Stimulated activated CD8-positive, alpha-beta memory T cell treated with anti-CD3 and anti-CD28 coated beads, Interleukin-15, amount 100 ng/mL, for 4 hours (primary cell): ENCODE results near the gene CEP164.
"Not testable (repeated sequence)": the region's sequence is repeated elsewhere in the genome, so short reads cannot be mapped to it uniquely, and the experiment has no call there.

Experiments
- DNase-seq, 2 donors: peaks; one replicate each; pipeline ENCODE4 v3.0.0-alpha.2; 2020; ENCODE audit warnings: low read depth in 2 of 2

Gene CEP164

DNA sequence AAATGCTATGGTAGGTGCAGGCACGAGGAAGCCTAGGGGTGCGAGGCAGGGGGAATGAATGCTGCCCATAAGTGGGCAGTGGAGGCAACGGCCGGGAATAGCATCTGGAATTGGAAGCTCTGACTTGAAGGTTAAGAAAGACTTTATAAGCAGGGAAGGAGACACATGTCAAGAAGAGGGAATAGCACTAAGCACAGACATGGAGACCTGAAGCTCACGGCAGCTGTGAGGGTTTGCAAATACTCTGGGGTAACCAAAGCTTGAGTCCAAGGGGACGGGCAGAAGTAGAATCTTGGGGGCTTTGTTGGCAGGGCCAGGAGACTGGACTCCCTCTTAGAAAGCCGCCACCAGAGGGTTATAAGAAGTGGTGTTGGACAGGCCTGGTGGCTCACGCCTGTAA is 112.6 kb downstream of the CEP164 start:
- no peak for DNase-seq

GRCh38 chr11:117441146-117441975 is 113.7 kb downstream of the CEP164 start:
- DNase-seq: no peak

DNA sequence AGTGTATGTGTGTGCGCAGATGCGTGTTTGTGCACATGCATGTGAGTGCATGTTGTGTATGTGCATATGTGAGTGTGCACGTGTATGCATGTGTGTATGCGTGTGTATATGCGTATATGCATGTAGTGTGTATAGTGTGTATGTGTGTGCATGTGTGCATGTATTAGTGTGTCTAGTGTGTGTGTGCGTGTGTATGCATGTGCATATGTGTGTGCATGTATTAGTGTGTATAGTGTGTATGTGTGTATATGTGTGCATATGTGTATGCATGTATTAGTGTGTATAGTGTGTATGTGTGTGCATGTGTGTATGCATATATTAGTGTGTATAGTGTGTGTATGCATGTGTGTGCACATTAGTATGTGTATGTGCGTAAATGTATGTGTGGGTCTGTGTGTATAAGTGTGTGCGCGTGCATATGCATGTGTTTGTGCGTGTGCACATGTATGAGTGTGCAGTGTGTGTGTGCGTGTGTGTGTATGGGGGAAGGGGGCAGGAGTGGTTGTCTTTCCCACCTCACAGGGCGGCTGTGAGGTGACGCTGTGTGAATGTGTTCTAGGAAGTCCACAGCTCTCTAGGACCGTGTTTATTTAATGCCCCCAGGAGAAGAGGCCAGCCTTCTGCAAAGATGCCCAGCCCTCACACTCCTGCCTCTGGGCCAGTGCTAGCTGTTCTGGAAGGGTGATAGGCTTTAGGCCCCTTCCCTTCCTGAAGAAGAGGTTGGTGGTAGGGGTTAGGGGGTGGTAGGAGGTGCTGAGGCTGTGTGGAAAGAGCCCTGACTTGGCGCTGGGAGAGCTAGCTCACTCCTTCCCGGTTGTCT is 114.6 kb downstream of the CEP164 start:
- no peak for DNase-seq

- DNase-seq: no peak
Measured at GRCh38 chr11:117442869-117443239, 115.2 kb downstream of the CEP164 start.

GRCh38 chr11:117443266-117444186 is 115.9 kb downstream of the CEP164 start:
- no peak for DNase-seq

- no peak for DNase-seq
Measured at GRCh38 chr11:117444256-117444655, 116.6 kb downstream of the CEP164 start.

DNA sequence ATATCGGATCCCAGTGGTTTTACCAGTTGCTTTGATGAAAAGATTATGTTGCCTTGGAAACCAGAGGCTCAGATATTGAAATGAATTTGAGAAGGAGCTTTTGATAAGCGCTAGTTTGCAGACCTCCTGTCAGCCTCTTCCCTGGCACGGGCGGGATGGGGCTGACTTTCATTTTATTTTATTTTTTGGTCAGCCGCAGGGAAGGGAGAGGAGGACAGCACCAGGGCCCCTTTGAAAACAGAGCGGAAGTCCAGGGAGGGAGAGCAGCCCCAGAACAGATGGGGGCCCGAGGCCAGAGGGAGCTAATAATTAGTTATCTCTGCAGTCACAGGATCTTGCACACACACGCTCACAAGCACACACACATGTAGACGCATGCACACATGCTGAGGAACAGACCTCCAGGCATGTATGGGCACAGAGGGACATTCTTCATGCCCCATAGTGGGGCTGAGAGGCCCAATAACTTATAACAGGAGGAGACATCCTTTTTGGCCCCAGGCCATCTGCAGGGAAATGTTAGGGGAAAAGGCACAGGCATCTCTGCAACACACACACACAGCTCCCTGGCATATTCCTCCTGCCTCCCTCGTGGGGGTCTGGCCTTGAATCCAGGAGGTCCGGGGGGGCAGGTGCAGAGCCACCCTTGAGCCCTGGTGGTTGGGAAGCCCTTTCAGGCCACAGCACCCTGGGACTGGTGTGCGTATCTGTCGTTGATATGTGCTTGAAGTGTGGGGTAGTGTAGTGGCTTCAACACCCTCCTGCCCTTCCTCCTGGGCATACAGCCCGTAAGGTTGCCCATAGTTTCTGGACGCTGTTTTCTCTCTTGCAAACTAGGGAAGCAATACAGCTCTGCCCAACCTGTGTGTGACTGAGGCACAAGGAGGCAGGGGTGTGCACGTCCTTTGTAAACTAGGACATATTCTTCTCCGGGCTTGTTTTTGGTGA is 117.3 kb downstream of the CEP164 start:
- no peak for DNase-seq

GRCh38 chr11:117449111-117449693 is 121.5 kb downstream of the CEP164 start:
- no peak for DNase-seq

DNA sequence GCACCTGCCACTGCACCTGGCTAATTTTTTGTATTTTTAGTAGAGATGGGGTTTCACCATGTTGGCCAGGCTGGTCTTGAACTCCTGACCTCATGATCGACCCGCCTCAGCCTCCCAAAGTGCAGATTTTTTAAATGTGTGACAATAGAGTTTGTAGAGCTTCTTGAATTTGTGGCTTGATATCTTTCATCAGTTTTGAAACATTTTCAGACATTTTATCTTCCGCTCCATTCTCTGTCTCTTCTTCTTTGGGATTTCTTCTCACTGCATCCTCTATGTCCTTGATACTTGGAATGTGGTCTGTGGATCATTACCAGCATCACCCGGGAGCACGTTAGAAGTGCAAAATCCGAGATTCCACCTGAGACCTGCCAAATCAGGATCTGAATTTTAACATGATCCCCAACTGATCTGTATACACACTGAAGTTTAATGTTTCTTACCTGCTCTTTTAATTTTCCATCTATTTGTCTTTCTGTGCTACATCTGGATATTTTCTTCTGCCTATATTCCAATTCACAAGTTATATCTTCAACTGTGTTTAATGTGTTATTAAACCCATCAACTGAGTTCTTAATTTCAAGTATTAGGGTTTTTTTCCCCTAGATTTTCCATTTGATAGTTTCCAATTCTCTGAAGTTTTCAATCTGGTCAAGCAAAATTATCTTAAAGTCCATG is 126.4 kb downstream of the CEP164 start:
- no peak for DNase-seq

DNA sequence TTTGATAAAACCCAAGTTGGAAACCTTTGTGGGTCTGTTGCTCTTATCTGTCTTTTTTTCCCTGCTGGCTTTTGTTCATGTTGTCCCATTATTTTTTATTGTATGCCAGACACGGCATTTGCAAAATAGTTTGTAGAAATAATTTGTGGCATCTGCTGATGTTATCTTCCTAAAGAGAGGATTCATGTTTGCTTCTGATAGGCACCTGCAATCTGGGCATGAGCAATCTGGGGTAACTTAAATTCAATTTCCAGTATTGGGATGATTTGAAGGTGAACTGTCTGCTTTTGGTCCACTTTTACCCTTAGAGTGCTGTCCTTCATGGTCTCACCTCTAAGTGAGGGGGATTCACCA is 126.9 kb downstream of the CEP164 start:
- no peak for DNase-seq

DNA sequence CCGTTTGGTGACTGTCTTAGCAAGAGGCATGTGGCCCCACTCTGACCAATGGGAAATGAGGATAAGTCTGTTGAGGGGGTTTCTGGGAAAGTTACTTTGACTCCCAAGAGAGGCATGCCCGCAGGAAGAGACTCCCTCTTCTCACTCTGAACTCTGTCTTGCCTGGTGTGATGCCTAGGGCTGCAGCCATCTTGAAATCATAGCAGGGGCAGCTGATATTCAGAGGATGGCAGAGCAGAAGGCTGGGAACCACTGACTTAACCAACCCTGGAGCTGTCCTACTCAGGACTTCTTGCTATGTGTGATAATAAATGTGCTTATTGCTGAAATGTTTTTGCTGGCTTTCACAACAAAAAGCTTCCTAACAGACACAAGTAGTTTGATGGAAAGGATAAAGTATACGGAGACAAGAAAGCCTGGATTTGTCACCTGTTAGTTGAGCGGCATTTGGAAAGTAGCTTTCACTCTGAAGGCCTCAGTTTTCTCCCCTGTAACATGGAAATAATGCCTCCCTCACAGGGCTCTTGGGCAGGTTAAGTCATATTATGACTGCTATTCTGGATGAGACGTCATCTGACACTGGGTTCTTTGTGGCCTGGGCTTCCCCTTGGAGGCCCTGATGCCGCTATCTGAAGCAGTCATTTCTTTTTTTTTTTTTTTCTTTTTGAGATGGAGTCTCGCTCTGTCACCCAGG is 128.5 kb downstream of the CEP164 start:
- no peak for DNase-seq

- DNase-seq: not testable (repeated sequence)
Measured at GRCh38 chr11:117456721-117457029, 129.0 kb downstream of the CEP164 start.

- DNase-seq: no peak
Measured at GRCh38 chr11:117457031-117457785, 129.6 kb downstream of the CEP164 start.

- no peak for DNase-seq
Measured at GRCh38 chr11:117457835-117458234, 130.2 kb downstream of the CEP164 start.

GRCh38 chr11:117458275-117459122 is 130.8 kb downstream of the CEP164 start:
- no peak for DNase-seq

GRCh38 chr11:117459123-117459978 is 131.7 kb downstream of the CEP164 start:
- DNase-seq: no peak

DNA sequence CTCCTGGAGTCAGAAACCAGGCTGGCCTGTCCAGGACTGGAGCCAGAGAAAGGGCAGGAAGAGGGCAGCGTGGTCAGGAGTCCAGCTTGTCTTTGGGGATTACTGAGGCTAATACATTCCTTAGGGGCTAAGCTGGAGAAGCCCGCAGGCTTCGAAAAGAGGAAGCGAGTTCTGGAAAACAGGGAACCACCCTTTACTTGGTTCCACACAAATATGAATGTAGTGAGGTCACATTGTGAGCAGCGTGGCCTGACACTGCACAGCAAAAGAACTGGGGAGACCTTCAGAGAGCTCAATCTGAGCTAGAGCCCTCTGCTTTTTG is 132.3 kb downstream of the CEP164 start:
- no peak for DNase-seq
